GM04503 (cell line): ENCODE measurements around the gene CAPN9.
A peak's percentile ranks its signal among the peaks of the same experiment; 100 is the strongest.

Experiments used
- DNase-seq: peaks from one replicate; pipeline ENCODE4 v3.0.0-alpha.2; 2012; ENCODE audit warnings: low read depth

CAPN9 gene

DNA sequence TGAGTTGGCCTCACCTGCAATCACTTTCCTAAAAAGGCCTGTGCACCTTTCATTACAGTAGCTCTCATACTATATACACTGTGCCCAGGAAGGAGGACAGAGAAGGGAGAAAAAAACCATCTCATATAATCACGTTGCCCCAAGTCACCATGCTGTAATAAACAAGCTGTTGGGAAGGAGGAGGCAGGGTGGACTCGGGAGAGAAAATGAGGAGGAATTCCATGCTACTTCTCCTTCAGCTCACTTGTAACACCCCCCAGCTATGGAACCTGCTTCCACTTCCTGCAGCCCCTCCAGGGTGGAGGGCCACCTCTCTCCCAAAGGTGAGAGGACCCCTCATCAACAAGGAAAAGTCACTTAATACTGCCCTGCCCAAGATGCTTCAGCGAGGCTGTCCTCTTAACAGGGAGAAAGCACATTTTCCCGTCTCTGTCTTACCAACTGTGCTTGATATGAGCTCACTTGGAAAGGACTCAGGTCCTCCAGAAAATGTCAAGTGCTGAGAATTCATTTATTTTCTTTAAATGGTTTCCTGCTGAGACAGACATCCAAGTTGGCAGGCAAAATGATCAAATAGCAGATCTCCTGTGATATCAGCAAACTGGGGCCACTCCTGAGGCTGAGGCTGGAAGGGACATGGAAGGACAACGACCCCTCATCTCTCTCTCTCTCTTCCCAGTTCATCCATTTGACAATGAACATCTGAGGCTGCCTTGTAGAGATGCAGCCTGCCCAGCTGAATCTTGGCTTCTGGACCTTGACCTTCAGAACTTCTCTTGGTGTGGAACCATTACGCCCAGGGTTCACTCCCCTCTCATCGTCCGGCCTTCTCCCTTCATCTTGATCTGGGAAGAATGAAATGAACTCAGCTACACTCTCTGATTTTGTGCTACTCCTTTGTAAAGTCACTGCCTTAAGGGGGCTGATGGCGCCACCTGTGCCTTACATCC, 54.0 kb downstream of the CAPN9 start:
- DNase-seq: no peak

DNA sequence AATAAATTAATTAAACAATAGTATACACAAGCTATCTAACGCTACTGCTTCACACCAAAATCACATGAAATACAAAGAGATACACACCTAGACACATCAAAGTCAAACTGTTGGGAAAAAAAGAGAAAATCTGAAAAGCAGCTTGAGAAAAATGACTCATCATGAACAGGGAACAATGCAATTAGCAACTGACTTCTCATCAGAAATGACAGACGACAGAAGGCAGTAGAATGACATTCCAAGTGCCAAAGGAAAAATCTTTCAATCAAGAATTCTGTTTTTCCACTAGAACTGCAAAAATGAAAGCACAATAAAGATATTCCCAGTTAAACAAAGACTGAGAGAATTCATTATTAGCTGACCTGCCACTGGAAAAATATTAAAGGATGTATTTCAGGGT, 57.2 kb downstream of the CAPN9 start:
- DNase-seq: no peak

DNA sequence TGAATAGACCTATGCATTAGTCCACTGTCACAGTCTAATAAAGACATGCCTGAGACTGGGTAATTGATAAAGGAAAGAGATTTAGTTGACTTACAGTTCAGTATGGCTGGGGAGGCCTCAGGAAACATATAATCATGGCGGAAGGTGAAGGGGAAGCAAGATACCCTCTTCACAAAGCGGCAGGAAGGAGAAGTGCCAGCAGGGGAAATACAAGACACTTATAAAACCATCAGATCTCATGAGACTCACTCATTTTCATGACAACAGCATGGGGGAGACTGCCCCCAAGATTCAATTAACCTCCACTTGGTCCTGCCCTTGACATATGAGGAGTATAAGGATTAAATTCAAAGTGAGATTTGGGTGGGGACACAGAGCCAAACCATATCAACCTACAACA, 59.4 kb downstream of the CAPN9 start:
- DNase-seq: no peak

DNA sequence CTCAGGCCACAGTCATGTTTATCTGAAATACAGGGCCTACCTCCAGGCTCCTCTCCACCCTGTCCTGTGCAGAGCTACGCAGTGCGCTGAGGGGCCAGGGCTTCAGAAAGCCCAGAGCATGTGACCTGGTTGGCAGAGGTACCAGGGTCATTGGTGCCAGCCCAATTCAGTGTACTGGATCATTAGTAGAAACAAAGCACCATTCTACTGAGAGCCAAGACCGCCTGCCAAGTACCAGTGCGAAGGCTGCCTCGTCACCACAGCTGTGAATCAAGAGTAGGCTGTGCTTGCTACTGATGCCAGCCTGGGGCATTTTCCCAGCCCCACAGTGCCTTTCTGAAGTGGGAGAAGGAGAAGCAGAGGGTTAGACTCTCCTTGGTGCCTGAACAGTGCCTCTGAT, 59.8 kb downstream of the CAPN9 start:
- DNase-seq: no peak

DNA sequence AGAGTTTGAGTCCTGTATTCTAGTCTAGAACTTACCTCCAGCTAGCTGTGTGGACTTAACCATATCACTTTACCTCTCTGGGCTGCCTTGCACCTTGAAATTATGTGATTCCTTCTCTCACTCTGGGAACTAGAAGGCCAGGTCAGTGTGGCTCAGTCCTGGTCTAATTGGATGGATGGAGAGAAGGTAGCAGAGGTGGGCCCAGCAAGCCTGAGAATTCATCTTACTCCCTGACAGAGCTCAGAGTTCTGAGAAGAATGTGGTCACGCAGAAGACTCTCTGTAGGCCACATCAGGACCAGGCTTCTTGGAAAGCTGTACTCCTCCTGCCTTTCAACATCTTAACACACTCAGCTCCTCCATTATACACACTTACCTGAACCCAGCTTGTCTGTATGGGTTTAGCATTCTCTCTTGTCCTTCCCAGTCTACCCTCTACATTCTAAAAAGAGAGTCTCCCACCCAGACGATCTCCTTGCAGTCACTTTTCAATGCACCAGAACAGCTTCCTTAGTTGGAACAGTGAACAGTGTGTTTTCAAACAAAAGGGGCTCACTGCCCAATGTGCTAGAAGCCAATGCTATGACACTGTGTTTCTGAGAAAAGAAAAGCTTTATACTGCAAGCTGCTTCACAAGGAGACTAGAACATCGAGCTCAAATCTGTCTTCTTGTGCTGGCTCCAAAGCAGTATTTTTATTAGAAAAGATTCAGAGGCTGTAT, 60.5 kb downstream of the CAPN9 start:
- no peak for DNase-seq

DNA sequence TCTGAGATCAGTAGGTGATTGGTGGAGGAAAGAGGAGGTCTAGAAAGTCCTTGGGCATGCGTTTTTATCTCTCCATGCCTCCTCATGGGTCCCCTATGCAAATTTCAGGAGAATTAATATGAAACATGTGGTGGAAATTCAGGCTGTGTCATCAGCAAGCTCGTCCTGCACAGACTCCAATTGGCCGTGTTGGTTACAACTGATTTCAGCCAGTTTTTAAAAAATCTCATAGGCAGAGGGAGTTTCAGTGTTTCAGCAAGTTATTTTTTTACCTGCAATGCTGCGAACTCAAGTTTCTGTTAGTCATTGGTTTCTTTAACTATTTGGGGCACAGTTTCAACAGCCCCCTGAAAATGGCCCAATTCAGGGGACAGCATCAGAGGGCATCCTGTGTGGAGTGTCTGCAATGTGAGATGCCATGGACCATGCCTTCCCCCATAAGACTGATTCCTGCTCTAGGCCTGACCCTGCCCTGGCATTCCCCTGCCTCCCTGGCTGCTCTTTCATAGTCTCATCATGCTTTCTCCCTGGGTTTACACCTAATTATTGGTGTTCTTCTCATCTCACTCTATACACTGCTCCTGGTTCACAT, 61.2 kb downstream of the CAPN9 start:
- DNase-seq: no peak

DNA sequence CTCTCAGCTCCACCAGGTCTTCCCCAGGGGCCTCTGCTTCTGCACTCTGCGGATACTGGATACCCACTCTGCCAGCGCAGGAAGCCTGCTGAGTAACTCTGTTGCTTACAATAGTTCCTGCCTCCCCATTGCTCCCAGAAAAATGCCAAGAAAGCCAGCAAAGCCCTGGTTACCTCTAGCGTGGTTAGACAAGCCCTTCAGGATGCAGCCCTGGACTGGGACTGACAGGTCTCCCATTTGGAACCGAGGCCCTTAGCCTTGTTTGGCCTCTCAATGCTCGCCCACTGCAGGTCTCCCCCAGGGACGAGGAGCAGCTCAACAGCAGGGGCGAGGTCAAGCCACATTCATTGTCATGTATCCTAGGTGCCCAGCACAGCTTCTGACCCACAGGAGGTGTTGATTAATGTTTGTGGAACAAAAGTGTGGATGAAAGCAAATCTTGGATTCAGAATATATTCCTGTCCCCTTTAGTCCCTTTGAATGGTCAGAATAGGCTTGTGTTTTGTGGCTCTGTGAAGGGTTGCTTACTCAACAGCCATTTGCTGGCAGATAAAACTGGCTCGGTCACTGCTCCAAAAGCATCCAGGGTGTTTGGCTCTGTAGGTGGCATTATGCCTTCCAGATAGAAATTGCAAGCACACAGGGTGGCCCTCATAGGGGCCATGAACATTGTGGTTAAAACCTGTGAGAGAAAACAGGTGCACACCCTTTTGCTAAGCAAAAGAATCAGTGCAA, 62.2 kb downstream of the CAPN9 start:
- no peak for DNase-seq

DNA sequence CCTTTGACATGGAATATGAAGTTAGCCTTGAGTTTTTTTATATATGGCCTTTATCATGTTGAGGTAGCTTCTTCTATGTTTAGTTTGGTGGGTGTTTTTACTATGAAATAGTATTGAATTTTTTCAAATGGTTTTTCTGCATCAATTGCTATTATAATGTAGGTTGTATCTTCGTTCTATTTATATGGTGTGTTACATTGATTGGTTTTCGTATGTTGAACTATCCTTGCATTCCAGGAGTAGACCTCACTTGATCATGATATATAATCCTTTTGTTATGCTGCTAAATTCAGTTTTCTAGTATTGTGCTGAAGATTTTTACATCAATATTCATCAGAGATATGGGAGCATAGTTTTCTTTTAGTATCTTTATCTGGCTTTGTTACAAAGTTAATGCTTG, 65.4 kb downstream of the CAPN9 start:
- DNase-seq: no peak

DNA sequence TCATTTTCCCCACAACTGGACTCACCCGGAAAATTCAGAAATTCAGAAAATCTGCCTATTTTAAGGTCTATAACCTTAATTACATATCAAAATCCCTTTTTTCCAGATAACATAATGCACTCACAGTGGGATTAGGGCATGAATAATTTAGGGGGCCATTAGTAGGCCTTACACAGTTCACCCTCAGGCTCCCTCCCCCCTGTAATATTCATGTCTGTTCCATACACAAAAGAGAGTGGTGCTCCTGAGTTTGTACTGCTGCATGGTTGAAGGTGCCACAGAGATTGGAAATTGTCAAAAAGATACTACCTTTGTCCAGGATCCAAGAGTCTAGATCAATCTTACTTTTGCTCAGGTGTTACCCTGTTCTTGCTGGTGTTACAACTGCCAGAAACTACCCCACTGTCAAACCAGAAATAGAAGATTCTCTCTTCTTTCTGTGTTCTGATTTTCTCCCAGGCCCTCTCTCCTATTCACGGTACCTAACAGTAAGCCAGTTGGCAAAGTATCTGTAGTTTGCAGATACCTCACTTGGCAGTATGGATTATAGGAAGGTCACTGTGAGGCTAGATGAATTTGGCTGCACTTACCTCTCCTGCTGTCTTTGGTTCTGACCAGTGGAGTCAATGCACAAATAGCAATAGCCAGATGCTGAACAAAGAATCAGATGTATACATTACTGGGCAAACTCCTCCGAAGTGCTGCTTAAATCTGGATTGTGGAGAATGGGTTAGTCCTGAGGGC, 67.9 kb downstream of the CAPN9 start:
- no peak for DNase-seq

DNA sequence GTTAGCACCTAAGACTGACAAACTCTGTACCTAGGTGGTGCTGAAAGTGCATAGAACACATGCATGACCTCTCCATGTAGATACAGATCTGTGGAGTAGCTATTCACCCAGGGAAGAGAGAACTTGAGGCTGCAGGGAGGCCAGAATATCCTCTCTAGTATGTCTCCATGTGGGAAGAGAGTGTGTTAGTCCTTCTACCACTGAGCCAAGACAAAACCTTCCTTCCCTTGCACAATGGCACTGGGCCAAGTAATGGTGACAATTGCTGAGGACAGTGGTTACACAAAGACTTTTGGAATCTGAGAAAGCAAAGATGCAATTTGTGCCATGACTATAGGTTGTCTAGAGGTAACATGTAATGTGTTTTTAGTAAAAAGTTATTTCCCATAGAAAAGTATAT, 68.8 kb downstream of the CAPN9 start:
- DNase-seq: no peak

DNA sequence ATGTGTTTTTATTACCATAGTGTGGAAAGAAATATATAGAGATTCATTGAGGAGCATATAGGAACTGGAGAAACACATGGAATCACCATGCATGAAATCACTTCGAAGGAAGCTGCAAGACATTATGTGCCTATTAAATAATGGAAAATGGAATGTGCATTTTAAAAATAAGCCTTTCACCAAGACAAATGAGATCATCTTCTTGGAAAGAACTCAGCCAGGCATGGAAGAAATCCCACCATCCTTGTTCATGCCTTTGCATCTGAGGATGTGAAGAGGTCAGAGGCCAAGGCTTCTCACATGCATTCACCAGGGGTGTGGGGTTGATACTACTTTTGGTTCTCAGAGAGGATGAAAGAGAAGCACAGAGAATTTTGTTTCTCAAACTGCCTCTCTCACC, 71.2 kb downstream of the CAPN9 start:
- no peak for DNase-seq

DNA sequence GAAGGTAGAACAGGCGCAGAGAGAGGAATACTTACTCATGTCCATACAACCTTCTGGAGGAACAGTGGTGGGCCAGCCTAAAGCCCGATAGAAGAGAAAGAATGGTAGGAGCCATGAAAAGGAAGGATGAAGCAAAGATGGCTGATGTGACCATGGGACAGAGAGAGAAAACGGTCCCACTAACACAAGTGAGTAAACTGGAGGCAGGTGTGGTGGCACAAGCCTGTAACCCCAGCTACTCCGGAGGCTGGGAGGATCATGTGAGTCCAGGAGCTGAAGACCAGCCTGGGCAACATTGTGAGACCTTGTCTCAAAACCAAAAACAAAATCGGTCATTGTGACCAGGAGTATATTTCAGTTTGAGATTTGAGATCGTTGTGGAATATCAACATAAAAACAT, 71.7 kb downstream of the CAPN9 start:
- DNase-seq: no peak

DNA sequence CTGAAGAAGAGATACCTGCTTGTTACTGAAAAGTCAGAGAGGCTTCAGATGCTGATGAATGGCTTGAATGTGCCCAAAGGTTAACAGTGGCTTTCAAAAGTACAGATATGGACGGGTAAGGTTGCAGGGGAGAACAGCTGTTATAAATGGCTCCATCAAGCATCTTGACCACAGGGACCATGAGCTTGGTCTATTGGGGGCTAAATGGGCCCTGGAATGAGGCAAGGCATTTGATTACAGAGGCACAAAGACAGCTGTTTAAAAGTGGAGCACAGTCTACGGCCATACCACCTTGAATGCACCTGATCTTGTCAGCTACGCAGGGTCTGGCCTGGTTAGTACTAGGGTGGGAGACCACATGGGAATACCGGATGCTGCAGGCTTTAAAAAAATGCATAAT, 72.8 kb downstream of the CAPN9 start:
- DNase-seq: no peak

DNA sequence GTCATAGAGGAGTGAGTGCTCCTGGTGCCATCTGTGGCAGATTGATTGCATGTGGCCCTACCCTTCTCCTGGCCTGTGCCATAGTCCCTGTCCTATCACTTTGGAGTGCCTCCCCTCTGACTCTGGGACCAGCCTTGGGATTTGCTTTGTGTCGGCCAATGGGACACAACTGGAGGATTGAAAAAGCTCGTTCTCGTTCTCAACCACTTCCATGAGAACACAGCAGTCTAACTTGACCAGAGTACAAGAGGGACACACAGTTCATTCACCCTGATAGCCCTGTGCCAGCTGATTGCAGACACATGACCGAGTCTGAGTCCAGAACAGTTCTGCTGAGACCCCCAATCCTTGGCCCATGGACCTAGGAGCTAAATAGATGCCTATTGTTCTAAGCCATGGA, 73.4 kb downstream of the CAPN9 start:
- DNase-seq: no peak

DNA sequence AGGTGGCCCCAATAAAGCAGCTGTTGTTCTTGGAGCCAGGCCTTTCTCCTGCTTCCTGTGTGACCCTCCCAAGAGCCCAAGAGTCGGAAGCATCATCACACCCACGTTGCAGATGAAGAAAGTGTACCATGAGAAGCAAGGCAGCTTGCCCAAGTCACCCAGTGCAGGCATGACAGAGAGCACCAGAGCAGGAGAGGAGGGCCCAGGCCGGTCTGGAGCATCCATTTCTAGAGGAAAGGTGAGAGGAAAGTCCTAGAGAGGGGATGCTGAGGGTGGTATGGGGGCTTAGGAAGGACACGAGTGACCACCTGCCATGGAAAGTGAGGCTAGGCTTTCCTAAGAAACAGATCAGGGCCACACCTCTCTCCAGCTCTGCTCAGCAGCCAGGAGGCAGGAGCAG, 74.2 kb downstream of the CAPN9 start:
- no peak for DNase-seq

DNA sequence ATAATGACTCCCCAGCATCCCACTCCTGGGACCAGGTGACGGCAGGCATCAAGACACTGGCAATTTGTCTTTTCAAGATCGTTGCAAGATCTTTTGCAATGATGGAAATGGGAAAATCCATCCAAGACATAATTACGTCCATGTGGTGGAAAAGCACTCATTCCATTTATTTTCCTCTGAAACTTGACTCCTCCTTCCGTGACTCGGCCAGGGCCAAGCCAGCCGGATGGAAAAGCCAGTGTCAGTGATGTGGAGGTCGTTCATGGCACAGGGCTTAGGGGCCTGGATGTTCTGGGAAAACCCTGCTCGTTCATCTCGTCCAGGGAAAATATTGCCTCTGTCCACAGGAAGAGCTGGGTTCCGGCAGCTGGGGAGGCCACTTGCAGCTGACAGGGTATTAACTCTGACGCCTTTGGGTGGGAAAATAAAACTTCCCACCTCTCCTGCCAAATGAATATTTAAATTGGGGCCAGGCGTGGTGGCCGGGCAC, 74.9 kb downstream of the CAPN9 start:
- DNase-seq: peak; percentile 70

DNA sequence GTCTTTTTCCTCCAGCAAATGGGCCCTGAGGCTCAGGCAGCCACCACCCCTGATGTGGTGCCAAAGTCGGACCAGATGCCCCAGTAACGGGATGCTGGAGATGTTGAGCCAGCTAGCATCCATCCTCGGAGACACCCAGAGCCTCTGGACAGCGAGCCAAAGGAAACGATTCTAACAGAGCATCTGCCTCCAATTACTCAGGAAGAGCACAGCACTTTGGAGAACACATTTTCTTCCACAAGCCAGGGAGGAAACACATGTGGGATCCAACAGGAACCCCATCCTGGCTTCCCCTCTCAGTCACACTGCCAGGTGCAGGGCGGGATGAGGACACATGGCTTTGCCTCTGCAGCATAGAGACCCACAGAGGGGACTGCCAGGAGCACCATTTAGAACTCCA, 76.2 kb downstream of the CAPN9 start:
- DNase-seq: no peak

DNA sequence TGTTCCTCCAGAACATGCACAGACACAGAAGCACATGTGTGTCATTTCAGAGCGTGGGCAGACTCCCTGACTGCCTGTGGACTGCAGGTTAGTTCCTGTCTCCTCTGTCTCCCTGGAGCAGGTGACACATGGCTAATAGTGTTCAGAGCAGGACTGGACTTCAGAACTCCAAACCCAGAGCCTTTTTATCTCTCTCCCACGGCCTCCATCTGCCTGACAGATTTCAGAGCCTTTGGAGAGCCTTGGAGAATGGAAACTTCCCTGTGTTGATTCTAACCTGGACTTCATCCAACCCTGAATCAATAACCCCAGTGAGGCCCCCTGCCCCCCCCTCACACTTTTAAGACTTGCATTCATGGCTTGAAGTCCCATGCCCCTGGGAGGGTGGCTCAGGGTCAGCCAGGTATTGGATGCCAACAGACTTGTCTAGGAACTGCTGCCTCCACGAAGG, 76.8 kb downstream of the CAPN9 start:
- DNase-seq: no peak

DNA sequence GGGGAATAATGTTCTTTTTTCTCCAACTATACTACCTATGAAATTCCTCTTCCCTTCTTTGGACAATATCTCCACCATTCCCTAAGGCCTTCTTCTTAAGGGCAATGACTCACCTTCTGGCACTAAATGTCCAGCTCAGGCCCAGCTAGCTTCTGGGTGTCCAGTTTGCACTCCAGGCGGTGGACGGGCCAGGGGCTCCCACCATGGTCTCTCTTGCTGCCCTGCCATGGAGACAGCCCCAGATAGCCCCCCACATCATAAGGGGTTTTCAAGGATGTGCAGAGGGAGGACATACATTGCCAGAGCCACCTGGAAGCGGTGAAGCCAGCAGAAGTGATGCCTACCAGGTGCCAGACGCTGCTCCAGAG, 77.3 kb downstream of the CAPN9 start:
- no peak for DNase-seq

DNA sequence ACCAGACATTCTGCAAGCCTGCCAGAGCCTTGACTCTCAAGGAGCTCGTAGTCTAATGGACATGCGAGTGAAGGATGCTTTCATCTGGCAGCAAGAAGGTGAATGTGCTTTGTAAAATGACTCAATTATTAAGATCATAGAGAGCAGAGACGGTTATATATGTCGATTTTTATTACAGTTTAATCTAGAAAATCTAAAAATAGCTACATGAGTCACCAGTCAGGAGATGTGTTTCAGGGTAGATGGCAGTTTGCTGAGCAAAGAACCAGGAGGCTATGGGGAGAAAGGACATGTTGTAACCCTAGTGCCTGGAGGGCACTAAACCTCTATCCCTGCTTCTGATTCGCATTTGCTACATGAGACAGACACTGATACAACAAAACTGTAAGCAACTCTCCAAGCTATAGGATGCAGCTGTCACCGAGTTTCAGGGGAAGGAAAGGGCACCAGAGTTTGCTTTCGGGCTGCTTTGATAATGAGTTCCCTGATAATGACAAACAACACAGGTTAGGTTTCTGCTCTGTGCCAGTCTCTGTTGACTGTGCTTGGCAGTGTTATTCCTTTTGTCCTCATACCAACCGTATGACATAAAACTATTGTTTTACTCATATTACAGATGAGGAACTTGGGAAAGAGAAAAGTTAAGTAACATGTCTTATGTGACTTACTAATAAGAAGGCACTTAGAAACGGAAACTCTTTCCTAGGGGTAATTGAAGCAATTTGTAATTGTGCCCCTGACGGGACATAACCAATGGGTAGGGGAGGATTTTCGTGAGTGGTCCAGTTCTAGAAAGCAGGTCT, 77.9 kb downstream of the CAPN9 start:
- DNase-seq: peak; percentile 61

DNA sequence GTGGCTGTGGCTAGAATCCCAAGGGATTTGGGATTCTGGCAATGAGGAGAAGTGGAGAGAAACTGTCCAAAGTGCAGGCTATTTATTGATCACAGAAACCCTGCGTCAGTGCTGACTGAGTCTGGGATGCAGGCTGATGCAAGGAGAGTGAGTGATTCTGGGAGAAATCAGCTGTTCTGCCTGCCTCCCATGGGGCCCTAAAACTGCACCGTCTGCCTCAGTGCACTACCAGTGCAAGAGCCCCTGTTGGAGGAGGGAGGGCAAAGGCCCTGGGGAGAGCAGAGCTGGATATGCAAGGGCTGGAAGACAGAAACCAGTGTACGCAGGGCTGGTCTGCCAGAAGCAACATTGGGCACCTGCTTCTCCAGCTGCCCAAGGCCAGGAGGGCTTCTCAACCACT, 78.6 kb downstream of the CAPN9 start:
- no peak for DNase-seq
